WTC11 (cell line): ENCODE results near the gene RIMKLB. TPM values are rescaled to one million over a fixed set of nuclear protein-coding genes. Genes with fewer than 3 reads are reported as not detected.
A peak's percentile ranks its signal among the peaks of the same experiment; 100 is the strongest.
"Not testable (repeated sequence)": the region's sequence is repeated elsewhere in the genome, so short reads cannot be mapped to it uniquely, and the experiment has no call there.

ENCODE experiments used
- ATAC-seq: fragments of 200-7000 bp; cut with Tn5 transposase; 2 replicates; pipeline ENCODE4 v1.10.0; 2021; ENCODE audit warnings: mild to moderate bottlenecking, moderate library complexity
- CTCF ChIA-PET: fragments of 300-600 bp; sonication (Branson Sonifier 250); formaldehyde crosslinking; loops from one replicate; lab custom pipeline; 2021; ENCODE audit warnings: antibody characterized with exemption; lab: Charles Lee
- POLR2A ChIA-PET: fragments of 350-600 bp; sonication (Branson Sonifier 250); formaldehyde crosslinking; loops from one replicate; lab custom pipeline; 2021; ENCODE audit warnings: antibody characterized with exemption; lab: Charles Lee
- DNase-seq: peaks from one replicate; pipeline ENCODE4 v3.0.0; 2021; ENCODE audit warnings: low spot score
- H3K27ac Mint-ChIP-seq: 2 replicates; pipeline ENCODE4 v1.8.0; 2021; ENCODE audit warnings: mixed read lengths
- H3K27me3 Mint-ChIP-seq: 2 replicates; pipeline ENCODE4 v1.8.0; 2021; ENCODE audit warnings: low read depth, mild to moderate bottlenecking, moderate library complexity, mixed read lengths
- H3K36me3 Mint-ChIP-seq: 2 replicates; pipeline ENCODE4 v1.8.0; 2021; ENCODE audit warnings: mixed read lengths
- H3K4me1 Mint-ChIP-seq: 2 replicates; pipeline ENCODE4 v1.8.0; 2022; ENCODE audit warnings: mixed read lengths
- H3K4me3 Mint-ChIP-seq: 2 replicates; pipeline ENCODE4 v1.8.0; 2021; ENCODE audit warnings: mild to moderate bottlenecking, moderate library complexity, mixed read lengths
- H3K9me3 Mint-ChIP-seq: 2 replicates; pipeline ENCODE4 v1.8.0; 2021; ENCODE audit warnings: mixed read lengths
- ATF1 ChIP-seq: sonication (generic); formaldehyde crosslinking; IDR thresholded peaks from 2 replicates; pipeline ENCODE4 v1.8.1; 2023; ENCODE audit warnings: mild to moderate bottlenecking, moderate library complexity, missing genetic modification reagents
- ATF6 ChIP-seq: sonication (generic); formaldehyde crosslinking; IDR thresholded peaks from 2 replicates; pipeline ENCODE4 v1.8.1; 2023; ENCODE audit warnings: mild to moderate bottlenecking, missing genetic modification reagents
- CTCF ChIP-seq: fragments of 200-600 bp; IDR thresholded peaks from 2 replicates; pipeline ENCODE4 v1.8.0; 2022; ENCODE audit warnings: antibody characterized with exemption
- NR2C2 ChIP-seq: sonication (generic); formaldehyde crosslinking; IDR thresholded peaks from 2 replicates; pipeline ENCODE4 v1.8.0; 2022; ENCODE audit warnings: mild to moderate bottlenecking, missing genetic modification reagents
- PRRX2 ChIP-seq: fragments of 250-450 bp; sonication (Bioruptor Pico); IDR thresholded peaks from 2 replicates; pipeline ENCODE4 v1.8.0; 2021; ENCODE audit warnings: mild to moderate bottlenecking
- SMAD4 ChIP-seq: sonication (generic); formaldehyde crosslinking; IDR thresholded peaks from 2 replicates; pipeline ENCODE4 v1.8.0; 2022; ENCODE audit warnings: mild to moderate bottlenecking, missing genetic modification reagents
- STAT6 ChIP-seq: sonication (generic); formaldehyde crosslinking; conservative IDR thresholded peaks from 2 replicates; pipeline ENCODE4 v1.8.1; 2023; ENCODE audit warnings: mild to moderate bottlenecking, low read depth, missing genetic modification reagents, moderate library complexity
- ZNF121 ChIP-seq: sonication (generic); formaldehyde crosslinking; IDR thresholded peaks from 2 replicates; pipeline ENCODE4 v1.8.0; 2023; ENCODE audit warnings: missing genetic modification reagents
- ZNF232 ChIP-seq: sonication (generic); formaldehyde crosslinking; IDR thresholded peaks from 2 replicates; pipeline ENCODE4 v1.8.0; 2022; ENCODE audit warnings: mild to moderate bottlenecking, missing genetic modification reagents
- ZNF396 ChIP-seq: fragments of 250-450 bp; sonication (Bioruptor Pico); IDR thresholded peaks from 2 replicates; pipeline ENCODE4 v1.8.0; 2021; ENCODE audit warnings: mild to moderate bottlenecking, moderate library complexity, borderline replicate concordance
- ZNF416 ChIP-seq: fragments of 250-450 bp; sonication (Bioruptor Pico); IDR thresholded peaks from 2 replicates; pipeline ENCODE4 v1.9.0; 2021; ENCODE audit warnings: mild to moderate bottlenecking, inconsistent platforms
- total RNA-seq: library from RNA; stranded (reverse); gene quantifications from 3 replicates; pipeline ENCODE4 v1.2.3, GENCODE V29; 2021
- TF ChIP-seq, protein P1 (sequence below): sonication (generic); formaldehyde crosslinking; IDR thresholded peaks from 2 replicates; pipeline ENCODE4 v1.8.1; 2023; ENCODE audit warnings: mild to moderate bottlenecking, missing genetic modification reagents, moderate library complexity
- TF ChIP-seq, protein P2 (sequence below): sonication (generic); formaldehyde crosslinking; IDR thresholded peaks from 2 replicates; pipeline ENCODE4 v1.8.1; 2023; ENCODE audit warnings: mild to moderate bottlenecking, missing genetic modification reagents
- TF ChIP-seq, protein P3 (sequence below): sonication (generic); formaldehyde crosslinking; IDR thresholded peaks from 2 replicates; pipeline ENCODE4 v1.8.1; 2023; ENCODE audit warnings: mild to moderate bottlenecking, moderate library complexity, missing genetic modification reagents
- TF ChIP-seq, protein P4 (sequence below): fragments of 250-450 bp; sonication (Bioruptor Pico); IDR thresholded peaks from 2 replicates; pipeline ENCODE4 v2.1.2; 2022; ENCODE audit warnings: mild to moderate bottlenecking, moderate library complexity
- TF ChIP-seq, protein P5 (sequence below): sonication (generic); formaldehyde crosslinking; IDR thresholded peaks from 2 replicates; pipeline ENCODE4 v1.8.0; 2022; ENCODE audit warnings: mild to moderate bottlenecking, missing genetic modification reagents

Gene RIMKLB
- total RNA-seq, 1 experiment from 2014 or later, result 106 TPM

DNA sequence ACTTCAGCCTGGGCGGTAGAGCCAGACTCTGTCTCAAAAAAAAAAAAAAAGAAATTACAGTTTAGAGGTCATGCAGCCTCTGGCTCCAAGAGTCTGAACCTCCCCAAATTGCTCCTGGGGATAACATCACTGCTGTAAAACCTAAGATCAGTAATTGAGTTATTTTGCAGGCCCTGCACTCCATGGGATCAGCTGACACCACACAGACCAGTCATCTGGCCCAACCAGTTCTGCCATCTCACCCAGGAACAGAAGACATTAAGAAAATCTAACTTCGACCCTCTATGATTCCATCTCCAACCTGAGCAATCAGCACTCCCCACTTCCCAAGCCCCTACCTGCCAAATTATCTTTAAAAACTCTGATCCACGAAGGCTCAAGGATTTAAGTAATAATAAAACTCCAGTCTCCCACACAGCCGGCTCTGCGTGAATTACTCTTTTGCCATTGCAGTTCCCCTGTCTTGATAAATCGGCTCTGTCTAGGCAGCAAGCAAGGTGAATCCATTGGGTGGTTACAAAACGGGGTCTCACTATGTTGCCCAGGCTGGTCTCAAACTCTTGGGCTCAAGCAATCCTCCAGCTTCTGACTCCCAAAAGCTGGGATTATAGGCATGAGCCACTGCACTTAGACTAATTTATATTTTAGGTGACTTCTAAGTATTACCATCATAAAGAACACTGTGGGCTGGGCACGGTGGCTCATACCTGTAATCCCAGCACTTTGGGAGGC, 123.1 kb downstream of the RIMKLB start:
- peaks cover 13% of the 10 kb centered on the region for H3K9me3 Mint-ChIP-seq
- H3K27me3 Mint-ChIP-seq, POLR2A ChIA-PET, ATAC-seq, H3K4me3 Mint-ChIP-seq, DNase-seq: not testable (repeated sequence)
- peaks cover 74% of the 10 kb centered on the region for H3K4me1 Mint-ChIP-seq
- CTCF ChIA-PET, result interaction anchor here (1.1 kb wide), 1 partner anchor 11 kb away, joined by 3 read pairs; no protein-coding TSS in a partner anchor
- peaks cover 22% of the 10 kb centered on the region for H3K36me3 Mint-ChIP-seq
- peak overlapping the region; percentile 91 for H3K27ac Mint-ChIP-seq
- TF ChIP-seq ZNF121 (CRISPR knock-in tag), result peak; percentile 65; the same call in 1 of the 2 replicates

GRCh38 chr12:8821591-8821990, 123.8 kb downstream of the RIMKLB start:
- CTCF ChIA-PET, result interaction anchor here (2.9 to 3.0 kb wide), 2 partner anchors 212 to 227 kb away, joined by 12 to 14 read pairs; no protein-coding TSS in a partner anchor
- ATAC-seq (no peak), DNase-seq (no peak)
- Mint-ChIP-seq H3K27ac (no peak overlapping the region), H3K4me1 (peaks cover 68% of the 10 kb centered on the region), H3K9me3 (peaks cover 16% of the 10 kb centered on the region), H3K27me3 (no peaks in the 10 kb centered on the region), H3K4me3 (no peak overlapping the region), H3K36me3 (peaks cover 28% of the 10 kb centered on the region)
- POLR2A ChIA-PET, result interaction anchor here (1.1 kb wide), 1 partner anchor 124 kb away, joined by 3 read pairs; the partner anchor contains the start of gene RIMKLB
- no peak for TF ChIP-seq PRRX2 (CRISPR knock-in tag)
- no peak for TF ChIP-seq ZNF396
- TF ChIP-seq, protein P1, sequence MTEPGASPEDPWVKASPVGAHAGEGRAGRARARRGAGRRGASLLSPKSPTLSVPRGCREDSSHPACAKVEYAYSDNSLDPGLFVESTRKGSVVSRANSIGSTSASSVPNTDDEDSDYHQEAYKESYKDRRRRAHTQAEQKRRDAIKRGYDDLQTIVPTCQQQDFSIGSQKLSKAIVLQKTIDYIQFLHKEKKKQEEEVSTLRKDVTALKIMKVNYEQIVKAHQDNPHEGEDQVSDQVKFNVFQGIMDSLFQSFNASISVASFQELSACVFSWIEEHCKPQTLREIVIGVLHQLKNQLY, result no peak
- TF ChIP-seq, protein P2, sequence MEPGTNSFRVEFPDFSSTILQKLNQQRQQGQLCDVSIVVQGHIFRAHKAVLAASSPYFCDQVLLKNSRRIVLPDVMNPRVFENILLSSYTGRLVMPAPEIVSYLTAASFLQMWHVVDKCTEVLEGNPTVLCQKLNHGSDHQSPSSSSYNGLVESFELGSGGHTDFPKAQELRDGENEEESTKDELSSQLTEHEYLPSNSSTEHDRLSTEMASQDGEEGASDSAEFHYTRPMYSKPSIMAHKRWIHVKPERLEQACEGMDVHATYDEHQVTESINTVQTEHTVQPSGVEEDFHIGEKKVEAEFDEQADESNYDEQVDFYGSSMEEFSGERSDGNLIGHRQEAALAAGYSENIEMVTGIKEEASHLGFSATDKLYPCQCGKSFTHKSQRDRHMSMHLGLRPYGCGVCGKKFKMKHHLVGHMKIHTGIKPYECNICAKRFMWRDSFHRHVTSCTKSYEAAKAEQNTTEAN (CRISPR knock-in tag), result no peak
- TF ChIP-seq ZNF232 (CRISPR knock-in tag), result no peak
- no peak for TF ChIP-seq ZNF416

GRCh38 chr12:8822298-8822697, 124.5 kb downstream of the RIMKLB start, which contains the start of gene A2ML1:
Gene A2ML1 (plus strand): TSS chr12:8822621. CDS start chr12:8822652, 31 bp downstream.
- H3K27me3 Mint-ChIP-seq, result no peaks in the 10 kb centered on the region
- CTCF ChIA-PET, result interaction anchor here (0.5 to 3.0 kb wide), 12 partner anchors 12 to 278 kb away, joined by 3 to 65 read pairs (median 12); no protein-coding TSS in a partner anchor
- peaks cover 31% of the 10 kb centered on the region for H3K36me3 Mint-ChIP-seq
- DNase-seq, result no peak
- peak within 1 kb of the TSS; percentile 90 for H3K27ac Mint-ChIP-seq
- H3K4me3 Mint-ChIP-seq, result peak within 1 kb of the TSS; percentile 64; the same call in 1 of the 2 replicates
- peaks cover 16% of the 10 kb centered on the region for H3K9me3 Mint-ChIP-seq
- POLR2A ChIA-PET, result interaction anchor here (1.1 kb wide), 1 partner anchor 125 kb away, joined by 3 read pairs; the partner anchor contains the start of gene RIMKLB
- no peak for ATAC-seq
- H3K4me1 Mint-ChIP-seq, result peaks cover 61% of the 10 kb centered on the region
- TF ChIP-seq STAT6 (no peak), NR2C2 (CRISPR knock-in tag) (no peak), CTCF (no peak), SMAD4 (CRISPR knock-in tag) (no peak), ATF6 (CRISPR knock-in tag) (no peak), ATF1 (CRISPR knock-in tag) (no peak), ZNF121 (CRISPR knock-in tag) (no peak)
- TF ChIP-seq, protein P3, sequence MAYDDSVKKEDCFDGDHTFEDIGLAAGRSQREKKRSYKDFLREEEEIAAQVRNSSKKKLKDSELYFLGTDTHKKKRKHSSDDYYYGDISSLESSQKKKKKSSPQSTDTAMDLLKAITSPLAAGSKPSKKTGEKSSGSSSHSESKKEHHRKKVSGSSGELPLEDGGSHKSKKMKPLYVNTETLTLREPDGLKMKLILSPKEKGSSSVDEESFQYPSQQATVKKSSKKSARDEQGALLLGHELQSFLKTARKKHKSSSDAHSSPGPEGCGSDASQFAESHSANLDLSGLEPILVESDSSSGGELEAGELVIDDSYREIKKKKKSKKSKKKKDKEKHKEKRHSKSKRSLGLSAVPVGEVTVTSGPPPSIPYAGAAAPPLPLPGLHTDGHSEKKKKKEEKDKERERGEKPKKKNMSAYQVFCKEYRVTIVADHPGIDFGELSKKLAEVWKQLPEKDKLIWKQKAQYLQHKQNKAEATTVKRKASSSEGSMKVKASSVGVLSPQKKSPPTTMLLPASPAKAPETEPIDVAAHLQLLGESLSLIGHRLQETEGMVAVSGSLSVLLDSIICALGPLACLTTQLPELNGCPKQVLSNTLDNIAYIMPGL (CRISPR knock-in tag), result no peak; the same call in 1 of the 2 replicates
- TF ChIP-seq, protein P4, sequence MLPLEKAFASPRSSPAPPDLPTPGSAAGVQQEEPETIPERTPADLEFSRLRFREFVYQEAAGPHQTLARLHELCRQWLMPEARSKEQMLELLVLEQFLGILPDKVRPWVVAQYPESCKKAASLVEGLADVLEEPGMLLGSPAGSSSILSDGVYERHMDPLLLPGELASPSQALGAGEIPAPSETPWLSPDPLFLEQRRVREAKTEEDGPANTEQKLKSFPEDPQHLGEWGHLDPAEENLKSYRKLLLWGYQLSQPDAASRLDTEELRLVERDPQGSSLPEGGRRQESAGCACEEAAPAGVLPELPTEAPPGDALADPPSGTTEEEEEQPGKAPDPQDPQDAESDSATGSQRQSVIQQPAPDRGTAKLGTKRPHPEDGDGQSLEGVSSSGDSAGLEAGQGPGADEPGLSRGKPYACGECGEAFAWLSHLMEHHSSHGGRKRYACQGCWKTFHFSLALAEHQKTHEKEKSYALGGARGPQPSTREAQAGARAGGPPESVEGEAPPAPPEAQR, result no peak
- TF ChIP-seq, protein P5, sequence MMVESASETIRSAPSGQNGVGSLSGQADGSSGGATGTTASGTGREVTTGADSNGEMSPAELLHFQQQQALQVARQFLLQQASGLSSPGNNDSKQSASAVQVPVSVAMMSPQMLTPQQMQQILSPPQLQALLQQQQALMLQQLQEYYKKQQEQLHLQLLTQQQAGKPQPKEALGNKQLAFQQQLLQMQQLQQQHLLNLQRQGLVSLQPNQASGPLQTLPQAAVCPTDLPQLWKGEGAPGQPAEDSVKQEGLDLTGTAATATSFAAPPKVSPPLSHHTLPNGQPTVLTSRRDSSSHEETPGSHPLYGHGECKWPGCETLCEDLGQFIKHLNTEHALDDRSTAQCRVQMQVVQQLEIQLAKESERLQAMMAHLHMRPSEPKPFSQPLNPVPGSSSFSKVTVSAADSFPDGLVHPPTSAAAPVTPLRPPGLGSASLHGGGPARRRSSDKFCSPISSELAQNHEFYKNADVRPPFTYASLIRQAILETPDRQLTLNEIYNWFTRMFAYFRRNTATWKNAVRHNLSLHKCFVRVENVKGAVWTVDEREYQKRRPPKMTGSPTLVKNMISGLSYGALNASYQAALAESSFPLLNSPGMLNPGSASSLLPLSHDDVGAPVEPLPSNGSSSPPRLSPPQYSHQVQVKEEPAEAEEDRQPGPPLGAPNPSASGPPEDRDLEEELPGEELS, result no peak
